PC-3 (cell line): ENCODE data around the gene PIAS3. TPM values are rescaled to one million over a fixed set of nuclear protein-coding genes. Genes with fewer than 3 reads are reported as not detected.
A peak's percentile ranks its signal among the peaks of the same experiment; 100 is the strongest.

Experiments
- ATAC-seq: fragments of 200-7000 bp; cut with Tn5 transposase; 2 replicates; pipeline ENCODE4 v1.9.1; 2020; ENCODE audit warnings: mild to moderate bottlenecking, moderate library complexity
- BruUV-seq: library from RNA; stranded (reverse); fragments of 400-500 nt; replicated peaks from 2 replicates; lab custom pipeline; 2021; lab: Mats Ljungman, UMichigan
- CTCF ChIA-PET: fragments of 300-600 bp; sonication (Branson Sonifier 250); formaldehyde crosslinking; loops from one replicate; lab custom pipeline; 2022; ENCODE audit warnings: antibody characterized with exemption; lab: Charles Lee
- POLR2A ChIA-PET: fragments of 300-600 bp; sonication (Branson Sonifier 250); formaldehyde crosslinking; loops from one replicate; lab custom pipeline; 2022; ENCODE audit warnings: antibody characterized with exemption; ENCODE audit not compliant: unreplicated experiment; lab: Charles Lee
- DNase-seq: peaks from one replicate; pipeline ENCODE4 v3.0.0-alpha.2; 2015
- H2AFZ ChIP-seq: fragments of 300-600 bp; sonication (generic); 2 replicates; pipeline ENCODE4 v1.6.0; 2016; ENCODE audit warnings: antibody characterized with exemption, low read length
- H3F3A ChIP-seq: fragments of 300-600 bp; sonication (generic); one replicate; pipeline ENCODE4 v1.6.0; 2017; ENCODE audit warnings: antibody characterized with exemption, low read length, control low read depth, mild to moderate bottlenecking; ENCODE audit not compliant: unreplicated experiment
- H3K27ac ChIP-seq: fragments of 300-600 bp; sonication (generic); 2 replicates; pipeline ENCODE4 v1.5.1; 2016; ENCODE audit warnings: mild to moderate bottlenecking, low read length
- H3K27me3 ChIP-seq: fragments of 300-600 bp; sonication (generic); 2 replicates; pipeline ENCODE4 v1.6.1; 2016; ENCODE audit warnings: low read length, mixed read lengths
- H3K36me3 ChIP-seq: fragments of 300-600 bp; sonication (generic); 2 replicates; pipeline ENCODE4 v1.6.1; 2016; ENCODE audit warnings: low read depth, mixed run types, low read length, mixed read lengths
- H3K4me1 ChIP-seq: fragments of 300-600 bp; sonication (generic); 2 replicates; pipeline ENCODE4 v1.5.1; 2016; ENCODE audit warnings: low read length; ENCODE audit not compliant: insufficient read depth
- H3K4me2 ChIP-seq: fragments of 300-600 bp; sonication (generic); 2 replicates; pipeline ENCODE4 v1.6.0; 2016; ENCODE audit warnings: low read length
- H3K4me3 ChIP-seq: fragments of 300-600 bp; sonication (generic); 2 replicates; pipeline ENCODE4 v1.5.1; 2016; ENCODE audit warnings: mild to moderate bottlenecking, low read length, mixed read lengths
- H3K79me2 ChIP-seq: fragments of 300-600 bp; sonication (generic); 2 replicates; pipeline ENCODE4 v1.6.1; 2017; ENCODE audit warnings: low read length, mixed read lengths
- H3K9ac ChIP-seq: fragments of 300-600 bp; sonication (generic); 2 replicates; pipeline ENCODE4 v1.6.0; 2016; ENCODE audit warnings: mild to moderate bottlenecking, low read length
- H3K9me2 ChIP-seq: fragments of 300-600 bp; sonication (generic); replicated peaks from 2 replicates; pipeline ENCODE4 v1.6.1; 2016; ENCODE audit warnings: mixed run types, low read length, mixed read lengths
- H3K9me3 ChIP-seq: fragments of 300-600 bp; sonication (generic); 2 replicates; pipeline ENCODE4 v1.6.1; 2016; ENCODE audit warnings: low read length, mixed read lengths
- H4K20me1 ChIP-seq: fragments of 300-600 bp; sonication (generic); 2 replicates; pipeline ENCODE4 v1.6.1; 2016; ENCODE audit warnings: low read length, mixed read lengths
- CTCF ChIP-seq: fragments of 300-600 bp; sonication (generic); conservative IDR thresholded peaks from 2 replicates; pipeline ENCODE4 v1.5.1; 2017; ENCODE audit warnings: antibody characterized with exemption, low read depth, mild to moderate bottlenecking, low read length
- EZH2 ChIP-seq: fragments of 300-600 bp; sonication (generic); IDR thresholded peaks from one replicate; pipeline ENCODE4 v1.6.1; 2017; ENCODE audit warnings: antibody characterized with exemption, mild to moderate bottlenecking, low read length; ENCODE audit not compliant: unreplicated experiment
- EZH2phosphoT487 ChIP-seq: fragments of 300-600 bp; sonication (generic); IDR thresholded peaks from 2 replicates; pipeline ENCODE4 v1.6.1; 2018; ENCODE audit warnings: mild to moderate bottlenecking, antibody characterized with exemption, low read length, borderline replicate concordance
- intact Hi-C: fragments of 100-400 bp; cut with micrococcal nuclease; formaldehyde crosslinking; loops from 2 replicates; pipeline ENCODE4 v1.9.0; 2023
- total RNA-seq: library from RNA; depleted of rRNA; stranded (reverse); fragments of >200 nt; gene quantifications from 2 replicates; pipeline ENCODE4 v1.2.3, GENCODE V29; 2014

PIAS3 gene
- total RNA-seq, 1 experiment from 2014 or later = 25.2 TPM

GRCh38 chr1:145906954-145907753 is 48.3 kb upstream of the PIAS3 start:
- Histone ChIP-seq H3K4me2 (no peak overlapping the region), H3K9ac (no peak overlapping the region), H3K4me3 (no peak overlapping the region), H2AFZ (no peak overlapping the region), H3K27me3 (no peaks in the 10 kb centered on the region), H3K4me1 (peaks cover 11% of the 10 kb centered on the region), H4K20me1 (no peaks in the 10 kb centered on the region), H3K36me3 (peaks cover 11% of the 10 kb centered on the region; the same call in 1 of the 2 replicates), H3K27ac (no peak overlapping the region), H3F3A (no peaks in the 10 kb centered on the region), H3K9me3 (no peaks in the 10 kb centered on the region), H3K79me2 (no peaks in the 10 kb centered on the region), H3K9me2 (no peaks in the 10 kb centered on the region)
- TF ChIP-seq EZH2phosphoT487 (no peak), CTCF (no peak), EZH2 (no peak)
- CTCF ChIA-PET = interaction anchor here (3.0 kb wide), 1 partner anchor 15 kb away, joined by 29 read pairs; no protein-coding TSS in a partner anchor
- ATAC-seq (no peak; the same call in 1 of the 2 replicates), DNase-seq (no peak)
- no TSS peak for BruUV-seq
- intact Hi-C loops = no loop called here
- POLR2A ChIA-PET = interaction anchor here (1.5 kb wide), 1 partner anchor 15 kb away, joined by 5 read pairs; no protein-coding TSS in a partner anchor

GRCh38 chr1:145901312-145902021 is 42.6 kb upstream of the PIAS3 start:
- Histone ChIP-seq H3K4me1 (no peaks in the 10 kb centered on the region), H3K36me3 (no peaks in the 10 kb centered on the region), H3K9ac (no peak overlapping the region), H3K79me2 (no peaks in the 10 kb centered on the region), H3K4me3 (no peak overlapping the region), H3K27ac (no peak overlapping the region), H2AFZ (no peak overlapping the region), H3K9me2 (no peaks in the 10 kb centered on the region), H3F3A (no peaks in the 10 kb centered on the region), H3K27me3 (no peaks in the 10 kb centered on the region), H3K4me2 (no peak overlapping the region), H3K9me3 (no peaks in the 10 kb centered on the region), H4K20me1 (no peaks in the 10 kb centered on the region)
- peak; percentile 22; the same call in 1 of the 2 replicates for ATAC-seq
- DNase-seq = no peak
- intact Hi-C loops = no loop called here
- no TSS peak for BruUV-seq
- ChIA-PET POLR2A (no interaction called here), CTCF (interaction anchor here (0.5 kb wide), 1 partner anchor 111 kb away, joined by 8 read pairs; no protein-coding TSS in a partner anchor)
- TF ChIP-seq CTCF (peak; percentile 31; the same call in 1 of the 2 replicates), EZH2 (no peak)
